Ascending aorta (tissue), 2 donors: ENCODE data around the gene ARHGAP23. TPM values are rescaled to one million over a fixed set of nuclear protein-coding genes. Genes with fewer than 3 reads are reported as not detected.

Experiments
- DNase-seq, 2 donors: peaks; one replicate each; pipeline ENCODE4 v3.0.0-alpha.2; 2019; ENCODE audit warnings: low spot score in 2 of 2
- H3K27ac ChIP-seq, 2 donors: fragments of 200-600 bp; sonication (generic); one replicate each; pipeline ENCODE4 v1.5.1; 2016 to 2017; ENCODE audit warnings: mild to moderate bottlenecking in 1 of 2
- H3K27me3 ChIP-seq: fragments of 200-600 bp; sonication (generic); one replicate; pipeline ENCODE4 v1.5.1; 2017
- H3K36me3 ChIP-seq, 2 donors: fragments of 200-600 bp; sonication (generic); one replicate each; pipeline ENCODE4 v1.5.1; 2016
- H3K4me1 ChIP-seq, 2 donors: fragments of 200-600 bp; sonication (generic); one replicate each; pipeline ENCODE4 v1.5.1; 2016 to 2017; ENCODE audit warnings: mild to moderate bottlenecking in 1 of 2
- H3K4me3 ChIP-seq, 2 donors: fragments of 200-600 bp; sonication (generic); one replicate each; pipeline ENCODE4 v1.5.1; 2016 to 2017; ENCODE audit warnings: mild to moderate bottlenecking in 1 of 2
- H3K9me3 ChIP-seq, 2 donors: fragments of 200-600 bp; sonication (generic); one replicate each; pipeline ENCODE4 v1.5.1; 2016
- intact Hi-C: fragments of 100-400 bp; cut with DNase I; formaldehyde crosslinking; loops from one replicate; pipeline ENCODE4 v1.15.1; 2023
- total RNA-seq: library from RNA; depleted of rRNA; stranded (reverse); fragments of >200 nt; gene quantifications from one replicate; pipeline ENCODE4 v1.1.0, GENCODE V29; 2016
- TF ChIP-seq, protein P1 (sequence below), 3 experiments: fragments of 200-600 bp in 2 of 3; fragments of 450-650 bp in 1 of 3; sonication (generic) in 2 of 3; IDR thresholded peaks; one replicate each; pipeline ENCODE4 v1.5.1; 2016 to 2019; ENCODE audit warnings: antibody characterized with exemption in 3 of 3, mild to moderate bottlenecking in 1 of 3, moderate library complexity in 1 of 3

ARHGAP23 gene
- total RNA-seq, 1 donor from 2014 or later: 89.0 TPM

DNA sequence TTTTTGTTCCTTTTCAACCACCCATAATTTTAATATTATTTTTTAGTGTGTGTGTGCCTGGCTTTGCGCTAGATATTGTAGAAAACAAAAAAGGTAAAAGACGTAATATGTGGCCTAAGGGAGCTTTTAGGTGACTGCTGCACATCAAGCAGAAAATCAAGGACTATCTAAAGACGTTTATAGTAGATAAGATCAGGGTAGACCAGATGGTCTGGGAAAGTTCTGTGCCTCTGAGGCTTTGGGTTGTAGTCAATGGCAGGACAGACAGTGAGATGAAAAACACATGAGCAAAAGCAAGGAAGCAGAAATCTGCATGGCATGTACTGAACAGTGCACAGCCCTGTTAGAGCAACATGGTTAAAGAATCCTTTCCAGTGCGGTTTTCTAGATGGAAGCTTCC is 26.8 kb upstream of the ARHGAP23 start:
- H3K36me3 ChIP-seq: peaks cover 40 to 58% of the 10 kb centered on the region in 2 donors
- H3K9me3 ChIP-seq: no peaks in the 10 kb centered on the region
- H3K4me1 ChIP-seq: no peaks in the 10 kb centered on the region
- no peak overlapping the region for H3K27ac ChIP-seq
- TF ChIP-seq, protein P1, sequence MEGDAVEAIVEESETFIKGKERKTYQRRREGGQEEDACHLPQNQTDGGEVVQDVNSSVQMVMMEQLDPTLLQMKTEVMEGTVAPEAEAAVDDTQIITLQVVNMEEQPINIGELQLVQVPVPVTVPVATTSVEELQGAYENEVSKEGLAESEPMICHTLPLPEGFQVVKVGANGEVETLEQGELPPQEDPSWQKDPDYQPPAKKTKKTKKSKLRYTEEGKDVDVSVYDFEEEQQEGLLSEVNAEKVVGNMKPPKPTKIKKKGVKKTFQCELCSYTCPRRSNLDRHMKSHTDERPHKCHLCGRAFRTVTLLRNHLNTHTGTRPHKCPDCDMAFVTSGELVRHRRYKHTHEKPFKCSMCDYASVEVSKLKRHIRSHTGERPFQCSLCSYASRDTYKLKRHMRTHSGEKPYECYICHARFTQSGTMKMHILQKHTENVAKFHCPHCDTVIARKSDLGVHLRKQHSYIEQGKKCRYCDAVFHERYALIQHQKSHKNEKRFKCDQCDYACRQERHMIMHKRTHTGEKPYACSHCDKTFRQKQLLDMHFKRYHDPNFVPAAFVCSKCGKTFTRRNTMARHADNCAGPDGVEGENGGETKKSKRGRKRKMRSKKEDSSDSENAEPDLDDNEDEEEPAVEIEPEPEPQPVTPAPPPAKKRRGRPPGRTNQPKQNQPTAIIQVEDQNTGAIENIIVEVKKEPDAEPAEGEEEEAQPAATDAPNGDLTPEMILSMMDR (IDR thresholded peaks at IDR 0.05): no peak
- H3K4me3 ChIP-seq: no peak overlapping the region
- H3K27me3 ChIP-seq: no peaks in the 10 kb centered on the region
- no peak for DNase-seq
- intact Hi-C loops: no loop called here

DNA sequence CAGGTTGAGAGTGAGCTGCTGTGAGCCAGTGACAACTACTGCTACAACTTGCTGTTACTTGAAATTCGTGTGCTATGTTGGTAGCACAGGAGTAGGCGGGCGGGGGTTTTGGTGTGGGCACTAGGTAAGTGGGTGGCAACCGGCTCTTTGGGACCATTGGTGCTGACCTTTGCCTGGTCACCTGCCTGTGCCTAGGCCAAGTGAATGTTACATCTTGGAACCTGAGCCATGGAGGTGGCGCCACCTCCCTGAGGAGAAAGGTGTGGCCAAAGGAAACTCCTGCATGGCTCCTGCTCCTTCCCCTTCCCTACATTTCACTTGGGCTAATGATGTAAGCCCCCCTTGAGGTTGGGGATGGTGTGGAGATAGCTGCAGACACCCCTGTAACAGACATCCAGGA is 25.4 kb upstream of the ARHGAP23 start:
- no peaks in the 10 kb centered on the region for H3K27me3 ChIP-seq
- no peak overlapping the region for H3K4me3 ChIP-seq
- intact Hi-C loops: no loop called here
- TF ChIP-seq, protein P1 (IDR thresholded peaks at IDR 0.05): no peak
- no peak for DNase-seq
- H3K36me3 ChIP-seq: peaks cover 29 to 43% of the 10 kb centered on the region in 2 donors
- no peaks in the 10 kb centered on the region for H3K4me1 ChIP-seq
- no peaks in the 10 kb centered on the region for H3K9me3 ChIP-seq
- H3K27ac ChIP-seq: no peak overlapping the region

DNA sequence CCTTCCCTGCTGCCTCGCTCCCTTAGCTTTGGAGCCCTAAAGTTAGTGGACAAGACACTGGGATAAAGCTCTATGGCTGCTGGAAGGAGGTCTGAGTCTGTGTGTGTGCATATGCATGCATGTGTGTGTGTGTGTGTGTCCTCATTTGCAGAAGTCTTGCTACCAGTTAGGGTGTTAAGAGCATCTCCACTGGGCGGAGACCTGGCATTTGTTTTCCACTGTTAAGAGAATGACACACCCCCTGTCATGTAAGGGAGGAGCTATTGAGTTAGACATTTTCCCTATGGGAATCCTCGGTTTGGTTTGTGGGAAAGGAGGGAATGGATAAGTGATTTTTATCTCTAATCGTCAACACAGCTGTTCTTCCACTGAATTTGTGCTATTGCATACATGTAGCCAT is 24.8 kb upstream of the ARHGAP23 start:
- no peak for DNase-seq
- peaks cover 23 to 37% of the 10 kb centered on the region in 2 donors for H3K36me3 ChIP-seq

DNA sequence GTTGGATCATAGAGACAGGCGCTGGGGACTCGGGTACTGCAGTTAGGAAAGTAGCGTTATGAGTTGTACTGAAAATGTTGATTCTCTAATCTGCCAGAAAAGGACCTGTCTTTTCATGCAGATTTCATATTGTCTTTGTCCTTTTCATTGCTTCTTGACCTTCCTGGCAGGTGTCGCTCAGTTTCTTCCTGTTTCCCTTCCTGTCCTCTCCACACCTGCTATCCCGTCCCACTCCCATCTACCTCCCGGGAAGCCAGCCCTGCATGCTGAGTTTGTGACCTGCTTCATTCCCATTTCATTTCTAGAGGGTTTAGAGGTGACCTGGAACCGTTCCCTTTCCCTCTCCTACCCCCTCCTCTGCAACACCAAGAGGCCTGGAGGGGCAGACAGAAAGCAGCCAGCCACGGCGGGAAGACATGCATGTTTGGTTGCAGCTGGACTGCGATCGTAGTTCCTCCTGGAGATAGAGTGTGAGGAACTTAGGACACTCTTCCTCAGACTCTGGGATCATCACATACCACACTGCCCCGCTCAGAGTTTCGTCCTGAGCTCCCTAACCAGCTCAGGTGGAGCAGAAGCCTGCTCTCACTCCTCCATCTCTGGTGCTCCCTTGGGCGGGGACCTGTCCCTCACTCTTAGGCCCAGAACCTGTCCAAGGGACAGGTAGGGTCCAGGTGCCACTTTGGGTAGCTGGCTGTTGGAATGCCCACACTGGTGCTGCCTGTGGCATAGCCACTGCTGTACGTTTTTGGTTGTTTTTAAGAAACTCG is 23.9 kb upstream of the ARHGAP23 start:
- Histone ChIP-seq H3K9me3 (no peaks in the 10 kb centered on the region), H3K27me3 (no peaks in the 10 kb centered on the region), H3K4me3 (no peak overlapping the region), H3K4me1 (no peaks in the 10 kb centered on the region), H3K36me3 (peaks cover 17 to 35% of the 10 kb centered on the region in 2 donors), H3K27ac (no peak overlapping the region)
- TF ChIP-seq, protein P1 (IDR thresholded peaks at IDR 0.05): no peak
- no peak for DNase-seq
- intact Hi-C loops: no loop called here

More for the DNA sequence above, 24.8 kb upstream of the ARHGAP23 start:
- Histone ChIP-seq H3K4me1 (no peaks in the 10 kb centered on the region), H3K27me3 (no peaks in the 10 kb centered on the region), H3K4me3 (no peak overlapping the region), H3K9me3 (no peaks in the 10 kb centered on the region), H3K27ac (no peak overlapping the region)
- TF ChIP-seq, protein P1 (IDR thresholded peaks at IDR 0.05): no peak
- intact Hi-C loops: no loop called here

DNA sequence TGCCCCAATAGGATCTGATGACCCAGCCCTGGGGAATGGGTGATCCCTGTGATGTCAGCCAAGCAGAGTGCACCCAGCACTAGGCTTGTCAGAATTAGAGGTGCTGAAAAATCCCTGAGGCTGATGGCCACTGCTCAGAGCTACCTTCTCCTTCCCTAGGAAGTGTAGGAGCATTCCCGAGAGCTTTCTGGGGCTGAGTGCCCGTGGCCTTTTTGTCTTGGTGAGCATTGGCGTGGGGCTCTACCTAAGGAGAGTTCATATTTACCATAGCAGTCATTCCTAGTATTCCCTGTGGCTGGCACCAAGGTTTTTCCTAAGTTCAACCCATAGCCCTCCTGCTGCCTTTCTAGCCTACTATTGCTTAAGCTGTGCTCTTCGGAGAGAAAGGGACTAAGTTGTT is 22.6 kb upstream of the ARHGAP23 start:
- intact Hi-C loops: no loop called here
- no peaks in the 10 kb centered on the region for H3K4me1 ChIP-seq
- H3K9me3 ChIP-seq: no peaks in the 10 kb centered on the region
- DNase-seq: no peak
- no peak overlapping the region for H3K4me3 ChIP-seq
- H3K27me3 ChIP-seq: no peaks in the 10 kb centered on the region
- H3K36me3 ChIP-seq: peaks cover 4 to 22% of the 10 kb centered on the region in 2 donors
- H3K27ac ChIP-seq: no peak overlapping the region
- TF ChIP-seq, protein P1 (IDR thresholded peaks at IDR 0.05): no peak
